Activated T-cell treated with anti-CD3 and anti-CD28 coated beads, Interleukin-2, amount 50 U/mL, for 4 hours (primary cell): ENCODE results near the gene RBAK. TPM values are rescaled to one million over a fixed set of nuclear protein-coding genes. Genes with fewer than 3 reads are reported as not detected.
"Not testable (repeated sequence)": the region's sequence is repeated elsewhere in the genome, so short reads cannot be mapped to it uniquely, and the experiment has no call there.

ENCODE experiments used
- ATAC-seq, 2 donors: fragments of 200-7000 bp; cut with Tn5 transposase; one replicate each; pipeline ENCODE4 v1.10.0; 2021
- DNase-seq: peaks from one replicate; pipeline ENCODE4 v3.0.0-alpha.2; 2020
- H3K27me3 Mint-ChIP-seq: one replicate; pipeline ENCODE4 v1.8.0; 2021; ENCODE audit warnings: low read depth, mixed read lengths
- H3K36me3 Mint-ChIP-seq: one replicate; pipeline ENCODE4 v1.8.0; 2022; ENCODE audit warnings: mixed read lengths; ENCODE audit not compliant: insufficient read depth
- H3K4me1 Mint-ChIP-seq: one replicate; pipeline ENCODE4 v1.8.0; 2021; ENCODE audit warnings: low read depth, mixed read lengths
- H3K4me3 Mint-ChIP-seq: one replicate; pipeline ENCODE4 v1.8.0; 2021; ENCODE audit warnings: mild to moderate bottlenecking, moderate library complexity, mixed read lengths
- H3K9me3 Mint-ChIP-seq: one replicate; pipeline ENCODE4 v1.8.0; 2021; ENCODE audit warnings: mixed read lengths
- total RNA-seq, 3 donors: library from RNA; stranded (reverse); gene quantifications; one replicate each; pipeline ENCODE4 v1.2.1, GENCODE V29; 2021

RBAK gene
- total RNA-seq, 3 donors from 2014 or later: 8.7 to 8.9 (median 8.9) TPM

DNA sequence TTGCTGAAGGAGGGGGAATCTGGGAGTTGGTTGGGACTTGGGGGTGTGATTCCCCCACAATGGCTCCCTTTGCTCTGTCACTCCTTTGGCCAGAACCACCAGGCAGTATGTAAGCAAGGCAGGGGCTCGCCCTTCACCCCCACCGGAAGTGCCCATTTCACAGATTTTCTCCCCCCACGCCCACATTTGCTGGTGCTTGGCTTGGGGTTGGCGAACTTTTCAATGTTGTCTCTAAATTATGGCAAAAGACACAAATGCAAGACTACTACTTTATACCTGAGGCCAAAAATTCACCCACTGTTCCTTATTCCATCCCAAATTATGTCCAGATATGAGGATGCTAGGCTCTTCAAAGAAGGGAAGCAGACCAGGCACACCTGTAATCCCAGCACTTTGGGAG is 24.5 kb downstream of the RBAK start:
- peaks cover 11% of the 10 kb centered on the region for H3K27me3 Mint-ChIP-seq
- H3K4me3 Mint-ChIP-seq: no peak overlapping the region
- H3K4me1 Mint-ChIP-seq: peaks cover 6% of the 10 kb centered on the region
- DNase-seq (no peak), ATAC-seq (no peak)
- H3K9me3 Mint-ChIP-seq: peaks cover 42% of the 10 kb centered on the region
- peaks cover 19% of the 10 kb centered on the region for H3K36me3 Mint-ChIP-seq

- ATAC-seq, H3K9me3 Mint-ChIP-seq, H3K4me3 Mint-ChIP-seq, H3K4me1 Mint-ChIP-seq, H3K36me3 Mint-ChIP-seq, DNase-seq: not testable (repeated sequence)
- peaks cover 18% of the 10 kb centered on the region for H3K27me3 Mint-ChIP-seq
These were observed 29.5 kb downstream of the RBAK start for GRCh38 chr7:5075187-5075586.

DNA sequence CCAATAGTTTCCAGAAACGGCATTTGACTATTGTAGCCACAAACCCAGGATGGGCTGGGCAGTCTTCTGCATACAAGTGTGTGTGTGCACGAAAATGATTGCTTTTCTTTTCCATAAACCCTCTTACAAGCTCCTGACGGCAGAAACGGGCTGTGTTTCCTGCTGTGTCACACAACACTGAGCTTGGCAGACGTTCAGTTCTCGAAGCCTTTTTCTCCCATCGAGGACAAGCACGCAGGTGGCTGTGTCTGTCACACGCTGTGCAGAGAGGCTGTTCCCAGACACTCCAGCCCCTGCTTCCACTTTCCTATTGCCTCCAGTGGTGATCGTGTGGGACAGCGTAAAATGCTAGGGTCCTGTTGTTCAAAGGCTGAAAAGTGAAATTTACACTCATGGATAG is 32.1 kb downstream of the RBAK start:
- Mint-ChIP-seq H3K9me3 (no peaks in the 10 kb centered on the region), H3K27me3 (peaks cover 11% of the 10 kb centered on the region), H3K4me1 (no peaks in the 10 kb centered on the region), H3K4me3 (no peak overlapping the region), H3K36me3 (no peaks in the 10 kb centered on the region)
- no peak for DNase-seq
- no peak for ATAC-seq

GRCh38 chr7:5082806-5083205 is 37.1 kb downstream of the RBAK start:
- ATAC-seq (no peak), DNase-seq (no peak)
- H3K9me3 Mint-ChIP-seq: no peaks in the 10 kb centered on the region
- peaks cover 3% of the 10 kb centered on the region for H3K4me1 Mint-ChIP-seq
- no peaks in the 10 kb centered on the region for H3K36me3 Mint-ChIP-seq
- peaks cover 15% of the 10 kb centered on the region for H3K27me3 Mint-ChIP-seq
- no peak overlapping the region for H3K4me3 Mint-ChIP-seq

DNA sequence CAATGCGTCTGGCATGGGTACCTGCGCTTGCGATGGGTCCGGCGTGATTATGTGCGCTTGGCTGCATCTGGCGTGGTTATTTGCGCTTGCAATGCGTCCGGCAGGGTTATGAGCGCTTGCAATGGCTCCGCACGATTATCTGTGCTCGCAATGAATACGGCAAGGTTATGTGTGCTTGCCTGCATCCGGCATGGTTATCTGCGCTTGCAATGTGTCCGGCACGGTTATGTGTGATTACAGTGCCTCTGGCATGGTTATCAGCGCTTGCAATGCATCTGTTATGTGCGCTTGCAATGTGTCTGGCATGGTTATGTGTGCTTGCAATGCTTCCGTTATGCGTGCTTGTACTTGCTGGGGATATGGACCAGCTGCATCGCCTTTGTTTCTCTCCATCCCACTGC is 37.7 kb downstream of the RBAK start:
- Mint-ChIP-seq H3K4me3 (no peak overlapping the region), H3K9me3 (no peaks in the 10 kb centered on the region), H3K36me3 (no peaks in the 10 kb centered on the region), H3K4me1 (peaks cover 3% of the 10 kb centered on the region), H3K27me3 (peaks cover 15% of the 10 kb centered on the region)
- ATAC-seq (no peak), DNase-seq (no peak)

GRCh38 chr7:5086256-5086655 is 40.6 kb downstream of the RBAK start:
- H3K9me3 Mint-ChIP-seq: no peaks in the 10 kb centered on the region
- no peak for DNase-seq
- H3K36me3 Mint-ChIP-seq: no peaks in the 10 kb centered on the region
- peaks cover 3% of the 10 kb centered on the region for H3K4me1 Mint-ChIP-seq
- no peak for ATAC-seq
- no peak overlapping the region for H3K4me3 Mint-ChIP-seq
- H3K27me3 Mint-ChIP-seq: peaks cover 10% of the 10 kb centered on the region

DNA sequence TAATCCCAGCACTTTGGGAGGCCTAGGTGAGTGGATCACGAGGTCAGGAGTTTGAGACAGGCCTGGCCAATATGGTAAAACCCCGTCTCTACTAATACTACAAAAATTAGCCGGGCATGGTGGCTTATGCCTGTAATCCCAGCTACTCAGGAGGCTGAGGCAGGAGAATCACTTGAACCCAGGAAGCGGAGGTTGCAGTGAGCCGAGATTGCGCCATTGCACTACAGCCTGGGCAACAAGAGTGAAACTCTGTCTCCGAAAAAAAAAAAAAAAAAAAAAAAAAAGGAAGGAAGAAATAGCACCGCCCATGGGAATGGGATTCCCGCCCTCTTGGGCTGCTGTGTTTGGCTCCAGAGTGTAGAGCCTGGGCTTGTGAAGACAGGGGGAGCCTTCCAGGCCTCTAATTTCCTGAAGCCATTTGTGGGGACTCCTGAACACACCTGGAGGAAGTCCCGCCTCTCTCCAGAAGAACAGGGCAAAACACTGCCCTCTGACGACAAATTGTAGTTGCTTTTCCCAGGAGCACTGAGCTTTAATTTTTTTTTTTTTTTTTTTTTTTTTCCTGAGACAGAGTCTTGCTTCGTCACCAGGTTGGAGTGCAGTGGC is 42.7 kb downstream of the RBAK start:
- not testable (repeated sequence) for H3K9me3 Mint-ChIP-seq, H3K4me1 Mint-ChIP-seq, H3K36me3 Mint-ChIP-seq, DNase-seq, H3K4me3 Mint-ChIP-seq, ATAC-seq
- H3K27me3 Mint-ChIP-seq: peaks cover 10% of the 10 kb centered on the region

- Mint-ChIP-seq H3K4me1 (peaks cover 3% of the 10 kb centered on the region), H3K9me3 (peaks cover 8% of the 10 kb centered on the region), H3K36me3 (peaks cover 2% of the 10 kb centered on the region), H3K4me3 (no peak overlapping the region), H3K27me3 (peaks cover 9% of the 10 kb centered on the region)
- ATAC-seq (no peak), DNase-seq (no peak)
These were observed 43.2 kb downstream of the RBAK start for GRCh38 chr7:5088906-5089305.

- ATAC-seq: no peak
- H3K36me3 Mint-ChIP-seq: peaks cover 3% of the 10 kb centered on the region
These were observed 48.3 kb downstream of the RBAK start for GRCh38 chr7:5093948-5094347.

GRCh38 chr7:5094641-5095040 is 49.0 kb downstream of the RBAK start:
- Mint-ChIP-seq H3K4me1 (no peaks in the 10 kb centered on the region), H3K27me3 (peaks cover 3% of the 10 kb centered on the region), H3K36me3 (peaks cover 3% of the 10 kb centered on the region), H3K9me3 (peaks cover 19% of the 10 kb centered on the region), H3K4me3 (no peak overlapping the region)
- DNase-seq (no peak), ATAC-seq (no peak)

More at GRCh38 chr7:5093948-5094347, 48.3 kb downstream of the RBAK start:
- Mint-ChIP-seq H3K9me3 (peaks cover 19% of the 10 kb centered on the region), H3K27me3 (peaks cover 1% of the 10 kb centered on the region), H3K4me3 (no peak overlapping the region), H3K4me1 (no peaks in the 10 kb centered on the region)
- DNase-seq: no peak

DNA sequence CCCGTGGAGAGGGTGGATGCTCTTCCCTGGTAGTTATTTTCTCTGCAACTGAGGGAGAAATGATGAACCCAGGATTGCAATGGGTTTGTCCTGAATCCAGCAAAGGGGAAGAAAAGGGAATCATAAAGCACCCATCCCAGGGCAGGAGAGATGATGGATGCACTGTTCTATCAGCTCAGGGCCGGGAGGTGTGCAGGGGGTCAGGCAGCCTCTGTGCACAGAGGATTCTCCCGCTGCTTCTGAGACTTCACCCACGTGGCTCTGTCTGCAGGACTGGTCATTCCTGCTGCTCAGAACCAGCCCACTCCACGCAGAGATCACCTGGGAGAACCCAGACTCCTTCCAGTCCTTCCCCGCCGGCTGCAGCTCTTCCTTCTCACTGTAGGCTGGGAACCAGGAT is 70.7 kb downstream of the RBAK start:
- DNase-seq (no peak), ATAC-seq (no peak)
- Mint-ChIP-seq H3K27me3 (peaks cover 10% of the 10 kb centered on the region), H3K4me1 (no peaks in the 10 kb centered on the region), H3K4me3 (no peak overlapping the region), H3K9me3 (no peaks in the 10 kb centered on the region), H3K36me3 (no peaks in the 10 kb centered on the region)

- H3K36me3 Mint-ChIP-seq: no peaks in the 10 kb centered on the region
- peaks cover 8% of the 10 kb centered on the region for H3K27me3 Mint-ChIP-seq
- ATAC-seq (no peak), DNase-seq (no peak)
- no peaks in the 10 kb centered on the region for H3K4me1 Mint-ChIP-seq
- H3K9me3 Mint-ChIP-seq: no peaks in the 10 kb centered on the region
- H3K4me3 Mint-ChIP-seq: no peak overlapping the region
These were observed 71.7 kb downstream of the RBAK start for GRCh38 chr7:5117095-5117970.
